Measurements from ENCODE around the gene GFM2.

DNA sequence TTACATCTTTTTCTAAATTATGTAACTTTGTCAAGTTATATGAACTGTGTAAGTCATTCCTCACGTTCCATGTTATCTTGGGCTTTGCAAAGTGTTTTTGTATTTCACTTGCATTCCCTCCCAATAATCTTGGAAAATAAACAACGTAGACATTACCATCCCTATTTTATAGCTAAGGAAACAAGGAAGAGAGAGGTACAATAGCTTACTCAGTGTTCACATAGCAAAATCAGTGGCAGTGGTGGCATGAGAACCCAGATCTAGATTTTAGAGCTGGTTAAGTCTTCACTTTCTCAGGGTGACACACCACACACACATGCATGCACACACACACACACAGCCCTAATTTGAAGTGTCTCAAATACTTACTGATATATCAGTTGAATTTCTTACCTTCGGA is 34.3 kb upstream of the GFM2 start:
- TF ChIP-seq CTCF (IDR thresholded peaks at IDR 0.05; ENCODE audit: low read length) (no peak), EZH2 (IDR thresholded peaks at IDR 0.05; ENCODE audit: borderline replicate concordance, low read length) (no peak)
